Measurements from ENCODE around the gene AHSA1.

The AHSA1 gene

DNA sequence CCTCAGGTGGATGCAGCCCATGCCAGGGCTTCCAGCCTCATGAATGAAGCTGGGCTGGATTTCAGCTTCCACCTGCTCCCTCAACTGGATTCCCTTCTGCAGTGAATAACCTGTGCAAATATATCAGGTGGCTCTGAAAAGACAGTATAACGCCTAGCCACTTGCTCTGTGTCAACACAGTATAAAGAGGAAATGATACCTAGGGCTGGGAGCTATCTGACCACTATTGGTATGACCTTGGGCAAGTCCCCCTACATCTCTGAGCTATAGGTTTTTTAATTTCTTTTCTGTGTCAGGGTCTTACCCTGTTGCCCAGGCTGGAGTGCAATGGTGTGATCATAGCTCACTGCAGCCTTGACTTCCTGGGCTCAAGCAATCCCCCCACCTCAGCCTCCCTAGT, 20.9 kb downstream of the AHSA1 start:
- in situ Hi-C loops (cut with MboI; ENCODE audit: low pct_unique_long_range_greater_than_20kb, low sequenced_read_pairs, unreplicated experiment) = no loop called here
- no peak for TF ChIP-seq CTCF (IDR thresholded peaks at IDR 0.05; ENCODE audit: extremely low read depth, insufficient read depth, missing control alignments)
- peak; percentile 78 for DNase-seq (ENCODE audit: low spot score)

DNA sequence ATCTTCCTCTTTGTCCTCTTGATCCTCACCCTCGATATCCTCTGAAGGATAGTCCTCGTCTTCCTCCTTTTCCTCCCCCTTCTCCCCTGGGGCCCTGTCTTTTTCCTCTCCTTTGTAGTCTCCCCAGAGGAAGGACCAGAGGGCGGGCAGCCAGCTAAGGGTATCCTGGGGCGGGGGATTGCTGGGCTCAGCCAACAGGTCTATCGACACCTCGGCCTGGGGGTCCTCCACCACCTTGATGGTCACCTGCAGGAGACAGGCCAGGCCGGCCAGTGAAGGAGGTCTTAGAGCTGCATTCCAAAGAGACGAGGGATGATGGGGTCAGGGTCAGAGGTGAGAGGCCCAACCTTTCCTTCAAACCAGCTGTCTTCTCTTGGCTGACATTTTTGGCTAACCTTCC, 24.5 kb downstream of the AHSA1 start:
- no peak for DNase-seq (ENCODE audit: low spot score)
- TF ChIP-seq CTCF (IDR thresholded peaks at IDR 0.05; ENCODE audit: extremely low read depth, insufficient read depth, missing control alignments) = no peak
- in situ Hi-C loops (cut with MboI; ENCODE audit: low pct_unique_long_range_greater_than_20kb, low sequenced_read_pairs, unreplicated experiment) = no loop called here

DNA sequence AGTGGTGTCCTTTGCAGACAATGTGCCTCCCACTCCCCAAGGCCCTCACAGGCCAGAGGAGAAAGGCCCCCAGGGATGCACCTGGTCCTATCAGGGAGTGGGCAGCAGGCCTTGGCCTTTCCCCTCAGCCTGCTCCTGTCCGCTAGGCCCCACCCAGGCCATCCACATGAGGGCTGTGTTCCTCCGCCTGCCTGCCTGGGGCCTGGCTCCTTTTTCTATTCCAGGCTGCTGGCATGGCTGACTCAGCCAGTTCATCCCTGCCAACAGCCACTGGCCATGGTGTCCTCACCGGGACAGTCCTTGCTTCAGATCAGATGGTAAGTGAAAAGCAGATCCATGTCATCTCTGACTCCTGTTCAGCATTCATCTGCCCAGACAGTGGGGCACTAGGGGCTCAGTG, 27.4 kb downstream of the AHSA1 start:
- DNase-seq (ENCODE audit: low spot score) = no peak
- in situ Hi-C loops (cut with MboI; ENCODE audit: low pct_unique_long_range_greater_than_20kb, low sequenced_read_pairs, unreplicated experiment) = no loop called here
- TF ChIP-seq CTCF (IDR thresholded peaks at IDR 0.05; ENCODE audit: extremely low read depth, insufficient read depth, missing control alignments) = no peak

DNA sequence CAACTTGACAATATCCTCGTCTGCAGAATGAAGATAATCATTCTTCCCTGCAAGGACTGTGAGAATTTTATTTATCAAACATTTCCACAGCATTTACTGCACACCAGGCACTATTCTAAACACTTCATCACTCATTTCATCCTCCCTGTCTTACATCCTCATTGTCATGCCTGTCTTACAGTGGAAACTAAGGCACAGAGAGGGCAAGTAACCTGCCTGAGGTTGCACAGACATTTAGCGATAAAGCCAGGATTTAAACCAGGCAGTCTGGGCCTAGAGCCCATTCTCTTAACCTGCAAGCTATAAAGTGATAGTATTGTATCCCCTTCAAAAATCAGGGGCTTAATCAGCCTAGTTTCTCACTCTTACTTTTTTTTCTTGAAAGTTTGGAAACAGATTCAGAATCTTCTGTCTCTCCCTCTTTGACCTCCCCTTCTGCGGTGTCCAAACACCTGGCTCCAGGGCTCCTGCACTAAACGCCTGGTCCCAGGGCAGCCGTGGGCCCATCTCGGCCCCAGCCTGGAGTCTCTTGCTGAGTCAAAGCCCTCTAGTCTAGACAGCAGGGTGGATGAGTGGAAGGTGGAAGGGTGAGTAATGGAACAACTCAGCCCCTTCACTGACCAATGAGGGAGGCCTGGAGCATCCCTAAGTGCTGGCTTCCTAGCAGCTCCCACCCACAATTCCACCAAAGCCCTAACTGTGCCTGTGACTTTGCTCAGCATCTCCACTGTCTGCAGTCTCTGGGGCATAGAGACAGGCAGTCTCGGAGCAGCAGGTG, 28.2 kb downstream of the AHSA1 start:
- no peak for TF ChIP-seq CTCF (IDR thresholded peaks at IDR 0.05; ENCODE audit: extremely low read depth, insufficient read depth, missing control alignments)
- in situ Hi-C loops (cut with MboI; ENCODE audit: low pct_unique_long_range_greater_than_20kb, low sequenced_read_pairs, unreplicated experiment) = no loop called here
- peak; percentile 8 for DNase-seq (ENCODE audit: low spot score)

- no peak for DNase-seq (ENCODE audit: low spot score)
- in situ Hi-C loops (cut with MboI; ENCODE audit: low pct_unique_long_range_greater_than_20kb, low sequenced_read_pairs, unreplicated experiment) = no loop called here
- TF ChIP-seq CTCF (IDR thresholded peaks at IDR 0.05; ENCODE audit: extremely low read depth, insufficient read depth, missing control alignments) = no peak
These were observed 30.7 kb downstream of the AHSA1 start for GRCh38 chr14:77488558-77488957.

- in situ Hi-C loops (cut with MboI; ENCODE audit: low pct_unique_long_range_greater_than_20kb, low sequenced_read_pairs, unreplicated experiment) = no loop called here
- TF ChIP-seq CTCF (IDR thresholded peaks at IDR 0.05; ENCODE audit: extremely low read depth, insufficient read depth, missing control alignments) = no peak
- no peak for DNase-seq (ENCODE audit: low spot score)
These were observed 31.1 kb downstream of the AHSA1 start for GRCh38 chr14:77489041-77489440.
